ENCODE data around the gene CYP2E1. TPM values are rescaled to one million over a fixed set of nuclear protein-coding genes. Genes with fewer than 3 reads are reported as not detected.

CYP2E1 gene
- 0.28 and 0.37 TPM in 2 replicates for total RNA-seq

DNA sequence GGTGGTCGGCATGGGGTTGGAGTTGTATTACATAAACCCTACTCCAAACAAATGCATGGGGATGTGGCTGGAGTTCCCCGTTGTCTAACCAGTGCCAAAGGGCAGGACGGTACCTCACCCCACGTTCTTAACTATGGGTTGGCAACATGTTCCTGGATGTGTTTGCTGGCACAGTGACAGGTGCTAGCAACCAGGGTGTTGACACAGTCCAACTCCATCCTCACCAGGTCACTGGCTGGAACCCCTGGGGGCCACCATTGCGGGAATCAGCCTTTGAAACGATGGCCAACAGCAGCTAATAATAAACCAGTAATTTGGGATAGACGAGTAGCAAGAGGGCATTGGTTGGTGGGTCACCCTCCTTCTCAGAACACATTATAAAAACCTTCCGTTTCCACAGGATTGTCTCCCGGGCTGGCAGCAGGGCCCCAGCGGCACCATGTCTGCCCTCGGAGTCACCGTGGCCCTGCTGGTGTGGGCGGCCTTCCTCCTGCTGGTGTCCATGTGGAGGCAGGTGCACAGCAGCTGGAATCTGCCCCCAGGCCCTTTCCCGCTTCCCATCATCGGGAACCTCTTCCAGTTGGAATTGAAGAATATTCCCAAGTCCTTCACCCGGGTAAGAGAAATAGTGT is at the start of gene CYP2E1:
Gene CYP2E1, plus strand, starts transcription at position 407 of the 632 bp plus-strand sequence. Its CDS starts 33 bp downstream, at position 440.

DNA sequence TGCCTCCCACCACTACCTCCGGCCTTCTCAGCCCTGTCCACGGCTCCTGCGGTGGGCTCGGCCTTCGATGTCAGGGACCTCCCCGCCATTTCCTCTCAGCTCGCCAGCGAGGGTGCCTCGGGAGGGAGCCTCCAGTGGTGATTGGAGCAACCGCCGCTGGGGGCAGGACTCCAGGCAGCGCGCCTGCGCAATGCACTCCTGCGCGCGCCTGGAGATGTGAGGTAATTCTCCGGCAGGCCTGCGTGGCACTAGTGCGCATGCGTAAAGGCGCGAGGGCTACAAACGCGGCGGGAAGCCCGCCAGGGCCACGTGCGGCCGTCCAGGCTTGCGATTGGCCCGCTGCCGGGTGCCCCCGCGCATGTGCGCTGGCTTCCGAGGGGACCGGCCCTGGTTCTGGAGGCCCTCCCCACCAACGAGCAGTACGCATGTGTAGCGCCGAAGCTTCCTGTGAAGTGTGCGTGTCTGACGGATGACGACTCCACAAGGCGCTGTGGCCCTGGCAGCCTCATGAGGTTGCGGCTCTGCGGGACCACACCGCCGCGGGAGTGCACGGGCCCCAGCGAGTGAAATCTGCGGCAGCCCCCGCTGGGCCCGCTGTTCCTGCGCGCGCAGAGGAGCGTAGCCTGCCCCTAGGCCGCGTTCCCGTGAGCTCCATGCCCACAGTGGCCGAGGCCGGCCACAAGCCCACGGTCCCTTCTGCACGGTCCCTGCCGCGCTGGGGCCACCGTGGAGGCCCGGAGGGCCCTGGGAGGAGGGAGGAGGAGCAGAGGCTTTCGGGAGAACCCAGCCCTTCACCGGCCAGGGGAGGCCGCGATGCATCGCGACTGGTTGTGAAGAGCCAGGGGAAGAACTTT is 38.5 kb downstream of the CYP2E1 start, which contains the start of gene SYCE1:
Gene SYCE1, minus strand, starts transcription at position 143 of the 854 bp plus-strand sequence. Its CDS starts 54 bp downstream, at position 89.

Other genes starting within 250 kb of the CYP2E1 start
- gene TUBGCP2, start 218.5 kb upstream of the CYP2E1 start, total RNA-seq: 53.9 and 61.8 TPM in 2 replicates
- gene ZNF511, start 218.4 kb upstream of the CYP2E1 start, total RNA-seq: 20.5 and 25.7 TPM in 2 replicates
- gene CALY, start 190.5 kb upstream of the CYP2E1 start, total RNA-seq: not detected in 2 replicates
- not detected in 2 replicates for gene PRAP1, start 180.0 kb upstream of the CYP2E1 start, total RNA-seq
- gene FUOM, start 169.3 kb upstream of the CYP2E1 start, total RNA-seq: 6.7 and 15.5 TPM in 2 replicates
- gene ECHS1, start 154.0 kb upstream of the CYP2E1 start, total RNA-seq: 57.0 and 70.7 TPM in 2 replicates
- gene PAOX, start 148.1 kb upstream of the CYP2E1 start, total RNA-seq: 6.0 TPM in 2 replicates
- gene MTG1, start 133.2 kb upstream of the CYP2E1 start, total RNA-seq: 22.5 and 29.8 TPM in 2 replicates
- 0.43 and 0.46 TPM in 2 replicates for gene SPRN, start 102.7 kb upstream of the CYP2E1 start, total RNA-seq
- gene SCART1, start 73.4 kb upstream of the CYP2E1 start, total RNA-seq: 1.3 and 1.9 TPM in 2 replicates
- gene SYCE1, start 38.2 kb downstream of the CYP2E1 start, total RNA-seq: not detected in 2 replicates
- gene FRG2B, start 99.4 kb downstream of the CYP2E1 start, total RNA-seq: not detected in 2 replicates